HUES48 (cell line): ENCODE results near the gene NUBPL.

Source experiments
- H3K27ac ChIP-seq: one replicate; pipeline ENCODE4 v1.7.0; 2013; ENCODE audit warnings: low read depth, low read length, inconsistent platforms
- H3K27me3 ChIP-seq: 2 replicates; pipeline ENCODE4 v1.6.1; 2013; ENCODE audit warnings: mild to moderate bottlenecking, low read length; ENCODE audit not compliant: control insufficient read depth, insufficient read depth
- H3K36me3 ChIP-seq: 2 replicates; pipeline ENCODE4 v1.6.1; 2013; ENCODE audit warnings: low read length; ENCODE audit not compliant: control insufficient read depth, insufficient read depth
- H3K4me1 ChIP-seq: 2 replicates; pipeline ENCODE4 v1.6.1; 2013; ENCODE audit warnings: mild to moderate bottlenecking, low read length; ENCODE audit not compliant: control insufficient read depth, insufficient read depth
- H3K4me3 ChIP-seq: 2 replicates; pipeline ENCODE4 v1.5.1; 2013; ENCODE audit warnings: mild to moderate bottlenecking, low read depth, low read length
- H3K9ac ChIP-seq: 2 replicates; pipeline ENCODE4 v1.6.1; 2013; ENCODE audit warnings: mild to moderate bottlenecking, low read depth, low read length, moderate library complexity
- H3K9me3 ChIP-seq: 2 replicates; pipeline ENCODE4 v1.6.1; 2013; ENCODE audit warnings: low read length; ENCODE audit not compliant: control insufficient read depth, insufficient read depth

The NUBPL gene

GRCh38 chr14:31894351-31894750 is 333.1 kb downstream of the NUBPL start:
- H3K4me3 ChIP-seq: no peak overlapping the region
- no peak overlapping the region for H3K27ac ChIP-seq
- H3K4me1 ChIP-seq: peaks cover 14% of the 10 kb centered on the region

GRCh38 chr14:31895206-31895605 is 334.0 kb downstream of the NUBPL start:
- Histone ChIP-seq H3K4me3 (no peak overlapping the region), H3K36me3 (no peaks in the 10 kb centered on the region), H3K4me1 (peaks cover 14% of the 10 kb centered on the region), H3K9me3 (no peaks in the 10 kb centered on the region), H3K27me3 (no peaks in the 10 kb centered on the region), H3K9ac (no peak overlapping the region), H3K27ac (no peak overlapping the region)

More at GRCh38 chr14:31894351-31894750, 333.1 kb downstream of the NUBPL start:
- Histone ChIP-seq H3K9ac (no peak overlapping the region), H3K36me3 (no peaks in the 10 kb centered on the region), H3K9me3 (no peaks in the 10 kb centered on the region), H3K27me3 (no peaks in the 10 kb centered on the region)

GRCh38 chr14:31895646-31896045 is 334.4 kb downstream of the NUBPL start:
- Histone ChIP-seq H3K9ac (no peak overlapping the region), H3K27me3 (no peaks in the 10 kb centered on the region), H3K9me3 (no peaks in the 10 kb centered on the region), H3K36me3 (no peaks in the 10 kb centered on the region), H3K4me3 (no peak overlapping the region), H3K4me1 (peaks cover 14% of the 10 kb centered on the region), H3K27ac (no peak overlapping the region)

GRCh38 chr14:31897581-31898186 is 336.5 kb downstream of the NUBPL start:
- Histone ChIP-seq H3K4me3 (no peak overlapping the region), H3K27me3 (no peaks in the 10 kb centered on the region), H3K36me3 (no peaks in the 10 kb centered on the region), H3K4me1 (peaks cover 8% of the 10 kb centered on the region), H3K9me3 (no peaks in the 10 kb centered on the region), H3K9ac (no peak overlapping the region), H3K27ac (no peak overlapping the region)

GRCh38 chr14:31898838-31899528 is 337.8 kb downstream of the NUBPL start:
- H3K9me3 ChIP-seq: no peaks in the 10 kb centered on the region
- H3K27me3 ChIP-seq: no peaks in the 10 kb centered on the region
- H3K4me3 ChIP-seq: no peak overlapping the region
- H3K9ac ChIP-seq: no peak overlapping the region
- peaks cover 8% of the 10 kb centered on the region for H3K4me1 ChIP-seq
- H3K36me3 ChIP-seq: no peaks in the 10 kb centered on the region
- H3K27ac ChIP-seq: no peak overlapping the region

- Histone ChIP-seq H3K27ac (no peak overlapping the region), H3K9ac (no peak overlapping the region), H3K36me3 (no peaks in the 10 kb centered on the region), H3K9me3 (no peaks in the 10 kb centered on the region), H3K4me1 (no peaks in the 10 kb centered on the region), H3K27me3 (no peaks in the 10 kb centered on the region), H3K4me3 (no peak overlapping the region)
Observed at GRCh38 chr14:31902002-31902401, 340.8 kb downstream of the NUBPL start.

GRCh38 chr14:31902945-31903646 is 341.9 kb downstream of the NUBPL start:
- H3K9ac ChIP-seq: no peak overlapping the region
- H3K27me3 ChIP-seq: no peaks in the 10 kb centered on the region
- H3K4me1 ChIP-seq: no peaks in the 10 kb centered on the region
- H3K36me3 ChIP-seq: no peaks in the 10 kb centered on the region
- H3K9me3 ChIP-seq: no peaks in the 10 kb centered on the region
- H3K27ac ChIP-seq: no peak overlapping the region
- no peak overlapping the region for H3K4me3 ChIP-seq

- no peaks in the 10 kb centered on the region for H3K4me1 ChIP-seq
- H3K4me3 ChIP-seq: no peak overlapping the region
- no peaks in the 10 kb centered on the region for H3K36me3 ChIP-seq
- H3K27me3 ChIP-seq: no peaks in the 10 kb centered on the region
- no peak overlapping the region for H3K9ac ChIP-seq
- H3K9me3 ChIP-seq: 0 out of 2 replicates have a peak, but pooled peaks cover 4% of the 10 kb centered on the region
- no peak overlapping the region for H3K27ac ChIP-seq
Observed at GRCh38 chr14:31909977-31910376, 348.8 kb downstream of the NUBPL start.
